NCI-H1092 treated with DMSO at 0.1 percent for 48 hours (cell line): ENCODE measurements around the gene KCNT2.
"Not testable (repeated sequence)": the region's sequence is repeated elsewhere in the genome, so short reads cannot be mapped to it uniquely, and the experiment has no call there.

ENCODE experiments used
- DNase-seq: peaks from one replicate; lab custom pipeline; 2025; lab: John Stamatoyannopoulos, UW

KCNT2 gene

GRCh38 chr1:196515904-196516303, 92.3 kb downstream of the KCNT2 start:
- DNase-seq = no peak

- DNase-seq = no peak
Measured at GRCh38 chr1:196513821-196514220, 94.4 kb downstream of the KCNT2 start.

DNA sequence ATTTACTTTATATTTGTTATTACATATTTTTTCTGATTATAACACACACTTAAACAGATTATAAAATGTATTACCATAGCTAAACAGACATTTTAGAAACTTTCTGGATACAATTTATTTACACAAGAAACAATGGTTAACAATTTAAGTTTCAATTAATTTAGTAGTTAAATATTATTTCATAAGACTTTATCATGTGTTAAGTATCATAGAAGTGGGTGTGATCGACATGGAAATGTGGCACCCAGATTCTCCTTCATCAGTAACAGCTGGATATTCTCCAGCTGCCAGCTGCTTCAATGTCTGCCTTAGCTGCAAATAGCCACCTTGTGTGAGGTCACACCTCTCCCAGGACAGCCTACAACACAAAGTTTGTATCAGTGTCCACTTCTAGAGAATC, 97.8 kb downstream of the KCNT2 start:
- no peak for DNase-seq

GRCh38 chr1:196504224-196504623, 104.0 kb downstream of the KCNT2 start:
- not testable (repeated sequence) for DNase-seq

DNA sequence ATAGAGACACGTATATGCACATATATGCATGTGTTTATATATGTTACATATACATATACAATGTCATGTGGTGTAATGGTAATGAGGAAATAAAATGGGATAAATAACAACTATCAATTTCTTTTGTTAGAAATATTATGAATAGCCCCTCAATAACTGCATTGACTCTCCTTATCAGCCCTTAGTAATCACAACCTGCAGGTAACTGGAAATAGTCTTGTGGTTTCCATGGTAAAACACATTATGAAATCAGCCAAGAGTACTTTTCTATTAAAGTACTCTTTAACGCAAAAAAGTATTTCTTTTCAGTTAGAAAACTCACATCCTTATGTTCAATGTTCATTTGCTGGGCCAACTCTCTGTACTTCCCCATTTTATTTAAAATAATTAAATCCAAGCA, 105.8 kb downstream of the KCNT2 start:
- DNase-seq = no peak

DNA sequence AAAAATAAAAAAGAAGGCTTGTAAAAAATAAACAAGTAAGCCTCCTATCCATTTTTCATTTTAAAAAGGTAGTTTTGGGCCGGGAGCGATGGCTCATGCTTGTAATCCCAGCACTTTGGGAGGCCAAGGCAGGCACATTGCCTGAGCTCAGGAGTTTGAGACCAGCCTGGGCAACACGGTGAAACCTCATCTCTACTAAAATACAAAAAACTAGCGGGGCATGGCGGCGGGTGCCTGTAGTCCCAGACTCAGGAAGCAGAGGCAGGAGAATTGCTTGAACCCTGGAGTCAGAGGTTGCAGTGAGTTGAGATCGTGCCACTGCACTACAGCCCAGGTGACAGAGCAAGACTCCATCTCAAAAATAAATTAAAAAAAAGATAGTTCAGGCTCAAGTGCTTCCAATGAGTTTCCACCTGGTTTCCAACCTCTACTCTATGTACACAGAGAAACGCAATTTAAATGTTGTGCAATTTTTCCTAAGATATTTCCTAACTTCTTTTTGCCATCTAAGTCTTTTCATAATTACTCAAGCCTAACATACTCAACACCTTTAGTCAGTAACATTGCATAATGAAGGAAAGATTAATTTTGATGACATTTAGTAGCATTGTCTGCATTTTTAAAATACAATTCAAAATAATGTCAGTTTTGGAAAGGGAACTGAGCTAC, 106.3 kb downstream of the KCNT2 start:
- no peak for DNase-seq

- DNase-seq = no peak
Measured at GRCh38 chr1:196497817-196498216, 110.4 kb downstream of the KCNT2 start.

- no peak for DNase-seq
Measured at GRCh38 chr1:196494766-196495165, 113.5 kb downstream of the KCNT2 start.

GRCh38 chr1:196493881-196494280, 114.4 kb downstream of the KCNT2 start:
- DNase-seq = no peak

DNA sequence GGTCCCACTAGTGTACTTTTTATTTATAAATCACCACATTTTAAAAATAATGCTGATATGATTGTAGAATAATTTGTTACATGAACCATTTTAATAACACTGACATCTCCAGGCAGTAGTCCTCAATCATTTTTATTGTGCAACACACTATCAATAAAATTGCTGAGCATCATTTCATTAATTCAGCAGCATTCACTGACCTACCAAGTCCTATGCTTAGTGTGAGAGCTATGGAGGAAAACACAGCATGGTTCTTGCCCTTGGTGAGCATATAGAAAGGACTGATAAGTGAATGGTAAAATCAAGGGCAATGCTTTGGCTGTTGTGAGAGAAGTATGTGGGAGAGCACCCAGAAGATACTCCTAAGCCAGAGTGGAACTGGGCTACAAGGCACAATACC, 119.7 kb downstream of the KCNT2 start:
- no peak for DNase-seq

DNA sequence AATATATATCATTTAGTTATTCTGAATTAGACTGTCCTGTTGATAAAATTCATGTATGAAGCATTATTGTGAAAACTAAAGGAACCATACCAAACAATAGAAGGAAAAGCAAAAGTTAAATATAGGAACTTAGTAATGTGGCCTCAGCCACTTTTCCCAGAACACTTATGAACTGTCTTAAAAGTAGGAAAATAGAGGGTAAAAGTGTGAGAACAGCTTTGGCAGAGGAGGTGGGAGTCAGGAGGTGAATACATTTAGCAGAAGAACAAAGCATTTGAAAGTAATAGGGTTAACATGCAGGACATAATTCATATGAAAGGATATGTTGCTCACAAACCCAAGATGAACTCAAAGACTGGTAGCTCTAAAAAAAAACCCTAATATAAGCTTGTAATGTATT, 121.9 kb downstream of the KCNT2 start:
- DNase-seq = no peak

- DNase-seq = no peak
Measured at GRCh38 chr1:196481616-196482015, 126.6 kb downstream of the KCNT2 start.

GRCh38 chr1:196477262-196477661, 131.0 kb downstream of the KCNT2 start:
- no peak for DNase-seq

GRCh38 chr1:196467230-196467925, 140.9 kb downstream of the KCNT2 start:
- no peak for DNase-seq

- no peak for DNase-seq
Measured at GRCh38 chr1:196466654-196467053, 141.6 kb downstream of the KCNT2 start.

DNA sequence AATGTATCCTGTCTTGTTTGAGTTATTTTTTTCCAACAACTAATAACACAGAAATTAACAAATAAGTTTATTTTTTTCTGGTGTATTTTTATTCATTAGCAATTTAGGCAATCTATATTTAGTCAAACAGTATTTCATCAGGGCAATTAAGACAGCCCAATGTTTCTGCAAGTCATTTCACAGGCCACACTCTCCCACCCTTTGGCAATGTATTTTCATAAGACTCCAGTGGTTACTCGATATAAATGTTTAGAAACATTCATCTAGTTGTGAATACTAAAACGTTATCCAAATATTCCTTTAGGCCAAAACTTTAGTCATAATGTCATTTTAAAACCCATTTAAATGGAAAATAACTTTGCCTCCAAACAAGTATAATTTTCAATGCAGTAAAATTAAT, 142.1 kb downstream of the KCNT2 start:
- DNase-seq = no peak

DNA sequence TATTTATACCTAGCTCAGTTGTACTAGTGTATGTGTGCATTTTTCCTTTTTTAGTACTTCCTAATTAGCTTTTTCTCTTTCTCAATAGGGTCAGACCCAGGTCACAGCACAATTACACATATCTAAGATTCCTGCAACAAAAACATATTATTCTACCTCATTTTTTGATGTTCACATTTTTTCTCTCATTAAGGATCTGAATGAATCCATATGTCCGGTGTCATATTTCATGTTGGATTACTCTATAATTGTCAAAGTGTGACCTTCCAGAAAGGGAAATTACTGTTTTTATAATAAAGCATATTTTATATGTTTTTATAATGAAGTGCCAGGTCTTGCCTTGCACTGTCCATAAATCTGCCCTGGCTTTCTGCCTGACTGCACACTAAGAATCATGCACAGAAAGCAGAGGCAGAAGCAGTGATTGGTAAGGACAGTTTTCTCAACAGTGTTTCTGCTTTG, 143.7 kb downstream of the KCNT2 start:
- DNase-seq = no peak

GRCh38 chr1:196462086-196462485, 146.2 kb downstream of the KCNT2 start:
- DNase-seq = no peak

GRCh38 chr1:196461521-196461920, 146.7 kb downstream of the KCNT2 start:
- DNase-seq = no peak

DNA sequence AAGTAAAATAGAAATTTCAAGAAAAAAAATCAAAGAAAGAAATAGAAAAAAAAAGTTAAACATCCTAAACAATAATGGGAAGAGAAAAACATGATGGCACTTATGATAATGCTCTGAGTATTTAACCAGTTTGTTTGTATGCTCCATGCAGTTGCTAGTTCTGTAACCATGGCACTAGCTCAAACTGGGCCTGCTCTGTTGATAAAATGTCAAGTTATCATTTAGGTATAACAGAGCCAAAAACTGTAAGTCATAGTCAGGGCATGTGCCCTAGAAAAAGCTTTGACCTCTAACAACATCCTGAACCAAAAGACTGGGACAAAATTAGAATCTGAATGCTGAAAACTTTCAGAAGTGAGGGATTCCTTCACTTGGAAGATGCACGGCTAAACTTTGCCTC, 148.9 kb downstream of the KCNT2 start:
- no peak for DNase-seq

DNA sequence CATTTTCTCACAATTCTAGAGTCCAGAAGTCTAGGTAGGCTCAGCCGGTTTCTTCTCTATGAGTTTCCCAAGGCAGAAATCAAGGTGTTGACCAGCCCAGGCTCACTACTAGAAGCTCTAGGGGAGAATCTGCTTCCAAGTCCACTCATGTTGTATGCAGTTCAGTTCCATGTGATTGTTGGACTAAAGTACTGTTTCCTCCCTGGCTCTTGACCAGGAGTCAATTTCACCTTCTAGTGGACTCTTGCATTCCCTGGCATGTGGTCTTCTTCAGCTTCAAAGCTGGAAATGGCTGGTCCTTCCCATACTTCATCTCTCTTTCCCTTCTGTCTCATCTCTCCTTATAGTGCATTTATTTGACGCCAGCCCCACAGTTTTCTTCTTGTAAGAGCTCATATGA, 153.4 kb downstream of the KCNT2 start:
- no peak for DNase-seq

DNA sequence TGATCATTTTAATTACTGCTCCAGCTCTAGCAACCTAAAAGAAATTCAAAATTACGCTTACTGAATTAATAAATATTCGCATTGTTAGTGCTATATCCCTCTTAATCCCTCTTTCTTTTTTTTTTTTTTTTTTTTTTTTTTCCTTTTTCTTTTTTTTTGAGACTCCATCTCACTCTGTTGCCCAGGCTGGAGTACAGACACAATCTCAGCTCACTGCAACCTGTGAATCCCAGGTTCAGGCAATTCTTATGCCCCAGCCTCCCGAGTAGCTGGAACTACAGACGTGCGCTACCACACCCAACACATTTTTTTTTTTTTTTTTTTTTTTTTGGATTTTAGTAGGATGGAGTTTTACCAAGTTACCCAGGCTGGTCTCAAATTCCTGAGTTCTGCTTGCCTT, 157.1 kb downstream of the KCNT2 start:
- no peak for DNase-seq

GRCh38 chr1:196450143-196451095, 157.8 kb downstream of the KCNT2 start:
- DNase-seq = no peak
